Ramos (cell line): ENCODE measurements around the gene MCF2L2.

Experiments
- in situ Hi-C: fragments of 300-500 bp; cut with MboI; formaldehyde crosslinking; loops from one replicate; pipeline ENCODE4 v1.14.3; 2022; ENCODE audit warnings: low sequenced_read_pairs; ENCODE audit not compliant: unreplicated experiment

MCF2L2 gene

GRCh38 chr3:183224180-183224970 is 204.0 kb downstream of the MCF2L2 start:
- in situ Hi-C loops, result no loop called here

GRCh38 chr3:183222631-183223235 is 205.7 kb downstream of the MCF2L2 start:
- in situ Hi-C loops, result no loop called here

GRCh38 chr3:183220828-183221227 is 207.6 kb downstream of the MCF2L2 start:
- in situ Hi-C loops, result no loop called here

- in situ Hi-C loops, result no loop called here
Observed at GRCh38 chr3:183218826-183219225, 209.6 kb downstream of the MCF2L2 start.

- in situ Hi-C loops, result no loop called here
Observed at GRCh38 chr3:183217548-183218332, 210.7 kb downstream of the MCF2L2 start.

- in situ Hi-C loops, result no loop called here
Observed at GRCh38 chr3:183215591-183216202, 212.7 kb downstream of the MCF2L2 start.

- in situ Hi-C loops, result no loop called here
Observed at GRCh38 chr3:183214277-183214612, 214.2 kb downstream of the MCF2L2 start.

GRCh38 chr3:183213415-183214276 is 214.8 kb downstream of the MCF2L2 start:
- in situ Hi-C loops, result no loop called here

- in situ Hi-C loops, result no loop called here
Observed at GRCh38 chr3:183212565-183212964, 215.9 kb downstream of the MCF2L2 start.

GRCh38 chr3:183212096-183212495 is 216.3 kb downstream of the MCF2L2 start:
- in situ Hi-C loops, result no loop called here

GRCh38 chr3:183211352-183211751 is 217.1 kb downstream of the MCF2L2 start:
- in situ Hi-C loops, result no loop called here

- in situ Hi-C loops, result no loop called here
Observed at GRCh38 chr3:183210862-183211341, 217.5 kb downstream of the MCF2L2 start.

- in situ Hi-C loops, result no loop called here
Observed at GRCh38 chr3:183210341-183210740, 218.1 kb downstream of the MCF2L2 start.

GRCh38 chr3:183208800-183209199 is 219.6 kb downstream of the MCF2L2 start:
- in situ Hi-C loops, result no loop called here

- in situ Hi-C loops, result no loop called here
Observed at GRCh38 chr3:183208260-183208659, 220.2 kb downstream of the MCF2L2 start.

GRCh38 chr3:183203670-183204069 is 224.7 kb downstream of the MCF2L2 start:
- in situ Hi-C loops, result no loop called here

GRCh38 chr3:183202004-183202722 is 226.3 kb downstream of the MCF2L2 start:
- in situ Hi-C loops, result no loop called here

- in situ Hi-C loops, result no loop called here
Observed at GRCh38 chr3:183198939-183199338, 229.5 kb downstream of the MCF2L2 start.

- in situ Hi-C loops, result no loop called here
Observed at GRCh38 chr3:183197734-183198133, 230.7 kb downstream of the MCF2L2 start.
